Measurements from ENCODE around the gene ALDH1B1.

DNA sequence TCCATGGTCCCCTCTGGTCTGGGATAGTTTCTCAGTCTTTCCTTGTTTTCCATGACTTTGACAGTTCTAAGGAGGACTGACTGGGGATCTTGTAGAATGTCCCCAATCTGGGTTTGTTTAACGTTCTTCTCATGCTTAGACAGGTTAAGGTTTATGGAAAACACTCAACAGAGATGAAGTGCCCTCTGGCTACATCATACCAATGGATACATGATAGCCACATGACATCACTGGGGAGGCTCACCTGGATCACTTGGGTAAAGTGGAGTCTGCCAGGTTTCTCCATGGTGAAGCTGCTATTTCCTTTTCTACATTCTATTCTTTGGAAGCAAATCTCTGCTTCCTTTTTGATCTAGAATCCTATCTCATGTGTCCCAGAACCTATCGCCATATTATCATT is 23.8 kb upstream of the ALDH1B1 start:
- TF ChIP-seq CTCF (IDR thresholded peaks at IDR 0.05) (no peak), POLR2A (IDR thresholded peaks at IDR 0.05) (no peak)
